B cell (primary cell): ENCODE measurements around the gene YOD1. TPM values are rescaled to one million over a fixed set of nuclear protein-coding genes. Genes with fewer than 3 reads are reported as not detected.

ENCODE experiments used
- ATAC-seq: fragments of 200-7000 bp; cut with Tn5 transposase; one replicate; pipeline ENCODE4 v1.10.0; 2021; ENCODE audit warnings: low read depth, mild to moderate bottlenecking, moderate number of reproducible peaks, moderate library complexity
- CTCF ChIA-PET: fragments of 350-600 bp; sonication (Branson Sonifier 250); formaldehyde crosslinking; loops from one replicate; lab custom pipeline; 2021; ENCODE audit warnings: antibody characterized with exemption, inconsistent platforms; lab: Charles Lee
- POLR2A ChIA-PET: fragments of 350-600 bp; sonication (Branson Sonifier 250); formaldehyde crosslinking; loops from one replicate; lab custom pipeline; 2021; ENCODE audit warnings: antibody characterized with exemption; lab: Charles Lee
- DNase-seq: peaks from one replicate; pipeline ENCODE4 v3.0.0; 2013
- H2AFZ ChIP-seq: 2 replicates; pipeline ENCODE4 v1.6.1; 2012; ENCODE audit warnings: mild to moderate bottlenecking, low read depth, low read length; ENCODE audit not compliant: insufficient read depth, poor library complexity, severe bottlenecking
- H3K27ac ChIP-seq, 2 donors: 1 replicate in 1 of 2; 2 replicates in 1 of 2; pipeline ENCODE4 v1.5.1; 2012 to 2013; ENCODE audit warnings: low read length in 2 of 2, mild to moderate bottlenecking in 2 of 2, moderate library complexity in 1 of 2
- H3K27me3 ChIP-seq, 4 experiments: fragments of 200-600 bp in 1 of 4; sonication (generic) in 1 of 4; replicated peaks in 1 of 4; 1 replicate in 2 of 4; 2 replicates in 2 of 4; pipeline versions ENCODE4 v1.6.1 to v1.7.0; 2013 to 2016; ENCODE audit warnings: low read length in 3 of 4, mild to moderate bottlenecking in 2 of 4, mixed read lengths in 1 of 4, moderate library complexity in 1 of 4; ENCODE audit not compliant: insufficient read depth in 4 of 4, control insufficient read depth in 3 of 4; ENCODE audit errors: control extremely low read depth in 1 of 4
- H3K36me3 ChIP-seq, 2 experiments: replicated peaks in 1 of 2; 1 replicate in 1 of 2; 2 replicates in 1 of 2; pipeline versions ENCODE4 v1.6.1 to v1.7.1; 2013; ENCODE audit warnings: low read length in 1 of 2; ENCODE audit not compliant: insufficient read depth in 2 of 2, control insufficient read depth in 1 of 2; ENCODE audit errors: control extremely low read depth in 1 of 2, extremely low read depth in 1 of 2
- H3K4me1 ChIP-seq, 2 donors: fragments of 200-600 bp in 1 of 2; sonication (generic) in 1 of 2; 1 replicate in 1 of 2; 2 replicates in 1 of 2; pipeline versions ENCODE4 v1.5.1 to v1.6.1; 2013 to 2017; ENCODE audit warnings: low read length in 2 of 2; ENCODE audit not compliant: control insufficient read depth in 2 of 2, insufficient read depth in 2 of 2
- H3K4me2 ChIP-seq: replicated peaks from 2 replicates; pipeline ENCODE3; 2012; ENCODE audit warnings: mild to moderate bottlenecking, low read depth, low read length; ENCODE audit not compliant: poor library complexity, severe bottlenecking
- H3K4me3 ChIP-seq, 5 experiments: fragments of 200-600 bp in 1 of 5; sonication (generic) in 1 of 5; 1 replicate in 3 of 5; 2 replicates in 2 of 5; pipeline versions ENCODE4 v1.5.1 to v1.7.0; 2011 to 2016; ENCODE audit warnings: low read length in 4 of 5, mild to moderate bottlenecking in 4 of 5, low read depth in 2 of 5, control low read depth in 1 of 5, moderate library complexity in 1 of 5; ENCODE audit not compliant: insufficient read depth in 1 of 5; ENCODE audit errors: control extremely low read depth in 1 of 5, extremely low read depth in 1 of 5
- H3K79me2 ChIP-seq: fragments of 200-600 bp; sonication (generic); one replicate; pipeline ENCODE4 v1.6.0; 2016; ENCODE audit warnings: low read length; ENCODE audit not compliant: control insufficient read depth, insufficient read depth
- H3K9ac ChIP-seq: fragments of 200-600 bp; sonication (generic); 2 replicates; pipeline ENCODE4 v1.6.1; 2017; ENCODE audit warnings: mild to moderate bottlenecking, low read length, moderate library complexity
- H3K9me3 ChIP-seq, 3 donors: one replicate each; pipeline versions ENCODE4 v1.6.1 to v1.7.1; 2013; ENCODE audit warnings: low read length in 2 of 3; ENCODE audit not compliant: control insufficient read depth in 2 of 3, insufficient read depth in 1 of 3; ENCODE audit errors: control extremely low read depth in 1 of 3
- H4K20me1 ChIP-seq: 2 replicates; pipeline ENCODE4 v1.6.0; 2012; ENCODE audit warnings: mild to moderate bottlenecking, low read length; ENCODE audit not compliant: insufficient read depth, control insufficient read depth, poor library complexity, severe bottlenecking
- H3K27ac Mint-ChIP-seq: one replicate; pipeline ENCODE4 v1.8.0; 2021; ENCODE audit warnings: mixed read lengths
- H3K27me3 Mint-ChIP-seq: one replicate; pipeline ENCODE4 v1.8.0; 2021; ENCODE audit warnings: mixed read lengths
- H3K4me1 Mint-ChIP-seq: one replicate; pipeline ENCODE4 v1.8.0; 2021; ENCODE audit warnings: mixed read lengths
- H3K4me3 Mint-ChIP-seq: one replicate; pipeline ENCODE4 v1.8.0; 2021; ENCODE audit warnings: mixed read lengths
- H3K9me3 Mint-ChIP-seq: one replicate; pipeline ENCODE4 v1.8.0; 2022; ENCODE audit warnings: mixed read lengths; ENCODE audit not compliant: insufficient read depth
- EZH2 ChIP-seq: IDR thresholded peaks from 2 replicates; pipeline ENCODE4 v1.6.1; 2012; ENCODE audit warnings: borderline replicate concordance, low read depth, mild to moderate bottlenecking, moderate library complexity, low read length; ENCODE audit not compliant: insufficient read depth, poor library complexity, severe bottlenecking
- WGBS: methylation state at CpG from one replicate; pipeline ENCODE4 v1.1.5; 2013; ENCODE audit warnings: missing lambda C conversion rate; ENCODE audit not compliant: insufficient coverage; 5-methylcytosine and 5-hydroxymethylcytosine counted together
- intact Hi-C: fragments of 100-400 bp; cut with micrococcal nuclease; formaldehyde crosslinking; loops from one replicate; pipeline ENCODE4 v1.10.0; 2022
- polyA plus RNA-seq: library from polyadenylated mRNA; depleted of rRNA; stranded (reverse); fragments of >200 nt; gene quantifications from 2 replicates; pipeline ENCODE4 v1.2.3, GENCODE V29; 2012
- total RNA-seq, 2 donors: library from RNA; stranded (reverse); fragments of 120-200 nt in 1 of 2; gene quantifications; 1 replicate in 1 of 2; 2 replicates in 1 of 2; pipeline versions ENCODE4 v1.2.3 to v1.2.4, GENCODE V29; 2013 to 2022
- TF ChIP-seq, protein P1 (sequence below): fragments of 200-600 bp; IDR thresholded peaks from one replicate; pipeline ENCODE4 v1.8.0; 2022; ENCODE audit warnings: antibody characterized with exemption, mild to moderate bottlenecking

YOD1 gene
- total and polyA plus RNA-seq, 2 donors (not counting 1 experiment from before 2014, with no cell fraction given): 2.3 to 9.4 TPM

DNA sequence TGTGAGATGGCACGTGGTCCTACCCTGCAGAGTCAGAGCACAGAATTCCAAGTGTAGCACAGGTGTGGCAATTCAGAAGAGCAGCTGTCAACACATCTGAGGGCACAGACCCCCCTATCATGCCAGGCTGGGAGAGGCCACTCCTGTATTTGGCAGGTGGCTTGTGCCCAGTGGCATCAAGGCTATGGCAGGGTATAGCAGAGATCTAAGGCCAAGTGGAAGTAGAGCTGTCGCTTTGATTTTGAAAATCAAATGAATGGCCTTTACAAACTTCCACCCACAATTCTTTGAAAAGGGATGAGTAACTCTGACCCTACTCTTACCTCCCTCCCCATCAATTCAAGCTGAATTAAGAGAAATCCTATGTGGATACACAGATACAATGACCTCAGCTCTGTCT, 31.8 kb downstream of the YOD1 start:
- no peak overlapping the region for H3K9ac ChIP-seq
- Mint-ChIP-seq H3K4me3 (no peak overlapping the region), H3K27me3 (peaks cover 37% of the 10 kb centered on the region), H3K4me1 (no peaks in the 10 kb centered on the region), H3K27ac (no peak overlapping the region), H3K9me3 (no peaks in the 10 kb centered on the region)
- no peak for DNase-seq
- 80% methylated on average over 1 of the region's 2 CpGs for WGBS
- H3K9me3 ChIP-seq: no peaks in the 10 kb centered on the region
- ATAC-seq: no peak
- no peak overlapping the region for H3K27ac ChIP-seq
- no peak for TF ChIP-seq EZH2
- TF ChIP-seq, protein P1, sequence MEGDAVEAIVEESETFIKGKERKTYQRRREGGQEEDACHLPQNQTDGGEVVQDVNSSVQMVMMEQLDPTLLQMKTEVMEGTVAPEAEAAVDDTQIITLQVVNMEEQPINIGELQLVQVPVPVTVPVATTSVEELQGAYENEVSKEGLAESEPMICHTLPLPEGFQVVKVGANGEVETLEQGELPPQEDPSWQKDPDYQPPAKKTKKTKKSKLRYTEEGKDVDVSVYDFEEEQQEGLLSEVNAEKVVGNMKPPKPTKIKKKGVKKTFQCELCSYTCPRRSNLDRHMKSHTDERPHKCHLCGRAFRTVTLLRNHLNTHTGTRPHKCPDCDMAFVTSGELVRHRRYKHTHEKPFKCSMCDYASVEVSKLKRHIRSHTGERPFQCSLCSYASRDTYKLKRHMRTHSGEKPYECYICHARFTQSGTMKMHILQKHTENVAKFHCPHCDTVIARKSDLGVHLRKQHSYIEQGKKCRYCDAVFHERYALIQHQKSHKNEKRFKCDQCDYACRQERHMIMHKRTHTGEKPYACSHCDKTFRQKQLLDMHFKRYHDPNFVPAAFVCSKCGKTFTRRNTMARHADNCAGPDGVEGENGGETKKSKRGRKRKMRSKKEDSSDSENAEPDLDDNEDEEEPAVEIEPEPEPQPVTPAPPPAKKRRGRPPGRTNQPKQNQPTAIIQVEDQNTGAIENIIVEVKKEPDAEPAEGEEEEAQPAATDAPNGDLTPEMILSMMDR: no peak
- no peak overlapping the region for H2AFZ ChIP-seq
- intact Hi-C loops: no loop called here
- no peaks in the 10 kb centered on the region for H3K36me3 ChIP-seq
- H3K79me2 ChIP-seq: no peaks in the 10 kb centered on the region
- no peaks in the 10 kb centered on the region for H3K4me1 ChIP-seq
- H3K27me3 ChIP-seq: peaks cover 0 to 14% (median 4%) of the 10 kb centered on the region in 4 experiments
- CTCF ChIA-PET: interaction anchor here (0.5 to 2.0 kb wide), 2 partner anchors 15 to 502 kb away, joined by 3 to 11 read pairs; no protein-coding TSS in a partner anchor
- no peak overlapping the region for H3K4me3 ChIP-seq
- POLR2A ChIA-PET: no interaction called here
- no peak overlapping the region for H3K4me2 ChIP-seq
- no peaks in the 10 kb centered on the region for H4K20me1 ChIP-seq

DNA sequence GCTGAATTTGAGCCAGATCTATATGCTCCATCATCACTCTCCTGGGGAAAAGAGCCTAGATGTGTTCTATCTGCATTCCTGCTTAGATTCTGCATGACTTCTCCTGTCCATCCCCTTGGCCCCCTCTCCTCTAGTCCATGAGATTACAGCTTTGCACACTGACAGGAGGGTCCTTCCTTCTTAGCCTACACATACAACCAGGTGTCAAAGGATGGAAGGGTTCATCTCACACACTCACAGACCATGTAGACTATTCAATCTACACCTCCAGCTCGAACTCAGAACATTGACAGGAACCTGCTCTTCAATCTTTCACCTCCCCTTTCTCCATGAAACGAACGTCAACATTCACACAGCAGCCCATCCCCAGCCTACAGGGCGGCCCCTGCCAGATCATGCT, 32.3 kb downstream of the YOD1 start:
- Histone ChIP-seq H3K27me3 (peaks cover 0 to 17% (median 4%) of the 10 kb centered on the region in 4 experiments), H3K36me3 (no peaks in the 10 kb centered on the region), H3K4me2 (no peak overlapping the region), H3K9me3 (no peaks in the 10 kb centered on the region), H3K27ac (no peak overlapping the region), H2AFZ (no peak overlapping the region), H3K4me1 (no peaks in the 10 kb centered on the region), H4K20me1 (no peaks in the 10 kb centered on the region), H3K79me2 (no peaks in the 10 kb centered on the region), H3K4me3 (no peak overlapping the region), H3K9ac (no peak overlapping the region)
- TF ChIP-seq EZH2: no peak
- TF ChIP-seq, protein P1: no peak
- intact Hi-C loops: no loop called here
- Mint-ChIP-seq H3K4me1 (no peaks in the 10 kb centered on the region), H3K9me3 (no peaks in the 10 kb centered on the region), H3K27ac (no peak overlapping the region), H3K27me3 (peaks cover 41% of the 10 kb centered on the region), H3K4me3 (no peak overlapping the region)
- 93% methylated on average over 4 of the region's 4 CpGs for WGBS
- CTCF ChIA-PET: interaction anchor here (2.0 kb wide), 1 partner anchor 14 kb away, joined by 11 read pairs; no protein-coding TSS in a partner anchor
- POLR2A ChIA-PET: no interaction called here
- ATAC-seq (no peak), DNase-seq (no peak)
